BE2C (cell line): ENCODE measurements around the gene STK32A.

Experiments used
- DNase-seq: peaks from one replicate; pipeline ENCODE4 v3.0.0-alpha.2; 2020
- H3K27me3 ChIP-seq: fragments of 250-450 bp; sonication (Bioruptor Pico); 2 replicates; pipeline ENCODE4 v1.5.1; 2020; ENCODE audit warnings: mild to moderate bottlenecking
- H3K36me3 ChIP-seq: fragments of 250-450 bp; sonication (Bioruptor Pico); 2 replicates; pipeline ENCODE4 v1.5.1; 2020; ENCODE audit warnings: mild to moderate bottlenecking
- H3K4me1 ChIP-seq: fragments of 250-450 bp; sonication (Bioruptor Pico); 2 replicates; pipeline ENCODE4 v1.5.1; 2020
- H3K4me3 ChIP-seq: 2 replicates; pipeline ENCODE4 v1.5.1; 2011; ENCODE audit warnings: low read depth, low read length
- H3K9me3 ChIP-seq: fragments of 250-450 bp; sonication (Bioruptor Pico); 2 replicates; pipeline ENCODE4 v1.5.1; 2020
- TF ChIP-seq, protein P1 (sequence below): IDR thresholded peaks from 2 replicates; pipeline ENCODE4 v1.5.1; 2012; ENCODE audit warnings: mild to moderate bottlenecking, low read depth, low read length

Gene STK32A

DNA sequence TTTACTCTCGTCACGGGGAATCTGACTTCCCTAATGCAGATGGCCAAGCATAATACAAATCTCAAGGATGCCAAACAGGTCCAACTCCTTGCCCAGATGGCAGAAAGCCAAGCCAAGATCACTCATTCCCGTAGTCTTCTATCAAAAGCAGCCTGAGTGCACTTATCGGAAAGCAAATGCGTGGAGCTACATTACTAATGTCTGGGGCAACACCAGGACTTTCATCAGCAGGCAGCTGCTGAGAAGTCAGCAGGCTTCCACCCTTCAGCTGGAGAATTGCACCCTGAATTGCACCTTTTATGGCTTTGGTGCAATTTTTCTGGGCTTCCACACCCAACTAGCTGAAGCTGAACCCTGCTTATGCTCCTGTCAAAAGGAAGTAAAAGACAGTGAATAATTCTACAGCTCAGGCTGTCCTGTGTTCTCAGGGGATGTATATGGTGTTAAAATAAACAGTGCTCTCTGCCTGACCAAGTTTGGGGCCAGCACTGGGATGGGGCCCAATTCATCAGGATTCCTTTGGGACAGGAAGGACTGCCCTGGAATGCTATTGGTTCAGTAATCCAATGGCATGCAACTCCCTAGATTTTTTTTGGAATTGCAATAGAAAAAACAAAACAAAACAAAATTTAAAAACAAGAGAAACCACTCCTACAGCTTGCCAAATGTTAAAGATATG lies 182.4 kb downstream of the STK32A start:
- no peaks in the 10 kb centered on the region for H3K27me3 ChIP-seq
- TF ChIP-seq, protein P1, sequence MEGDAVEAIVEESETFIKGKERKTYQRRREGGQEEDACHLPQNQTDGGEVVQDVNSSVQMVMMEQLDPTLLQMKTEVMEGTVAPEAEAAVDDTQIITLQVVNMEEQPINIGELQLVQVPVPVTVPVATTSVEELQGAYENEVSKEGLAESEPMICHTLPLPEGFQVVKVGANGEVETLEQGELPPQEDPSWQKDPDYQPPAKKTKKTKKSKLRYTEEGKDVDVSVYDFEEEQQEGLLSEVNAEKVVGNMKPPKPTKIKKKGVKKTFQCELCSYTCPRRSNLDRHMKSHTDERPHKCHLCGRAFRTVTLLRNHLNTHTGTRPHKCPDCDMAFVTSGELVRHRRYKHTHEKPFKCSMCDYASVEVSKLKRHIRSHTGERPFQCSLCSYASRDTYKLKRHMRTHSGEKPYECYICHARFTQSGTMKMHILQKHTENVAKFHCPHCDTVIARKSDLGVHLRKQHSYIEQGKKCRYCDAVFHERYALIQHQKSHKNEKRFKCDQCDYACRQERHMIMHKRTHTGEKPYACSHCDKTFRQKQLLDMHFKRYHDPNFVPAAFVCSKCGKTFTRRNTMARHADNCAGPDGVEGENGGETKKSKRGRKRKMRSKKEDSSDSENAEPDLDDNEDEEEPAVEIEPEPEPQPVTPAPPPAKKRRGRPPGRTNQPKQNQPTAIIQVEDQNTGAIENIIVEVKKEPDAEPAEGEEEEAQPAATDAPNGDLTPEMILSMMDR: no peak
- H3K9me3 ChIP-seq: no peaks in the 10 kb centered on the region
- peaks cover 5% of the 10 kb centered on the region for H3K4me1 ChIP-seq
- peaks cover 52% of the 10 kb centered on the region for H3K36me3 ChIP-seq
- H3K4me3 ChIP-seq: no peak overlapping the region
- no peak for DNase-seq

DNA sequence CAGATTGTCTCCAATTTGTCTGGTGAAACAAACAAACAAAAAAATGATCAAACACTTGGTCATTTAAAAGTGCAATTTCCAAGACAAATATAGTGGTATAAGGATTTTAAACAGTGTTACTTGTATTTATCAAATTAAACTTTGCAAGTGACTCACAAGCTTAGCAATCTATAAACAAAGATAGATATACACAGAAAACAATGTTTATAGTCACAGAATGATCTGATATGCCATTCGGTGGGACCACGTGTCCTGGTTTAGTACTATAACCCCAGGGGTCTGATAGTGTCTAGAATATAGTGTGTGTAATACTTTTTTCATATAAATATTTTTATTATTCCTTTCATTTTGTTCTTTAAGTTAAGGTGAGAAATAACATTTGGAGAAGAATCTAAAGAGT lies 183.8 kb downstream of the STK32A start:
- peaks cover 55% of the 10 kb centered on the region for H3K36me3 ChIP-seq
- no peak for DNase-seq
- H3K9me3 ChIP-seq: no peaks in the 10 kb centered on the region
- TF ChIP-seq, protein P1: no peak
- H3K27me3 ChIP-seq: no peaks in the 10 kb centered on the region
- H3K4me3 ChIP-seq: no peak overlapping the region
- peaks cover 4% of the 10 kb centered on the region; the same call in 1 of the 2 replicates for H3K4me1 ChIP-seq

DNA sequence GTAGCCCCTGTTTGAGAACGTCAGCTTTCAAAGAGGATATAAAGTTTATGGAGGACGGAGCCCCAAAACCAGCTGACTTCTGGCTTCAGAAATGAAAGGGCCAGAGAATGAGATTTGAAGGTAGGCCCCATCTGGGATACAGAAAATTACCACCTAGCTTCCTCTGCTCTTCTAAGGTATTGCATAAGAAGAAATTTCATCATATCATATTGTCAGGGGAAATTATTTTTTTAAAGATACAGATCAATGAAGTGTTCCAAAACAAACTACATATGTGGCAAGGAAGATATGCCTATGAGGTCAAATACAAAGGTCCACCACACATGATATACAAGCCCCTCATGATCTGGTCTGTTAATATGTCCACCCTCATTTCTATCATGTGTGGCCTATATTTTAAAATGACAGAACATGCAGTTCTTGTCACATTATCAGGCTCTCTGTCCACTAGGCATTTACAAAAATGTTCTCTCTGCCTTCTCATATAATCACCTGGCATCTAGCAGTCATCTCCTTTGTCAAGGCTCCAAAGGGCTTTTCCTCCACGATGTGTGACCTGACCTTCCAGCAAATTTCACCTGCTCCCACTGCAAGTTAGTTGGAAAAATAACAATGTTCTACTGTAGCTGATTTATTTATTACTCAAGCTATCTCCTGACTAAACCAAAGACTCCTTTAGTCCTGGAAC lies 192.0 kb downstream of the STK32A start:
- peaks cover 36% of the 10 kb centered on the region for H3K4me1 ChIP-seq
- DNase-seq: no peak
- H3K9me3 ChIP-seq: no peaks in the 10 kb centered on the region
- TF ChIP-seq, protein P1: no peak
- no peaks in the 10 kb centered on the region for H3K27me3 ChIP-seq
- peaks cover 6% of the 10 kb centered on the region for H3K36me3 ChIP-seq
- H3K4me3 ChIP-seq: no peak overlapping the region

DNA sequence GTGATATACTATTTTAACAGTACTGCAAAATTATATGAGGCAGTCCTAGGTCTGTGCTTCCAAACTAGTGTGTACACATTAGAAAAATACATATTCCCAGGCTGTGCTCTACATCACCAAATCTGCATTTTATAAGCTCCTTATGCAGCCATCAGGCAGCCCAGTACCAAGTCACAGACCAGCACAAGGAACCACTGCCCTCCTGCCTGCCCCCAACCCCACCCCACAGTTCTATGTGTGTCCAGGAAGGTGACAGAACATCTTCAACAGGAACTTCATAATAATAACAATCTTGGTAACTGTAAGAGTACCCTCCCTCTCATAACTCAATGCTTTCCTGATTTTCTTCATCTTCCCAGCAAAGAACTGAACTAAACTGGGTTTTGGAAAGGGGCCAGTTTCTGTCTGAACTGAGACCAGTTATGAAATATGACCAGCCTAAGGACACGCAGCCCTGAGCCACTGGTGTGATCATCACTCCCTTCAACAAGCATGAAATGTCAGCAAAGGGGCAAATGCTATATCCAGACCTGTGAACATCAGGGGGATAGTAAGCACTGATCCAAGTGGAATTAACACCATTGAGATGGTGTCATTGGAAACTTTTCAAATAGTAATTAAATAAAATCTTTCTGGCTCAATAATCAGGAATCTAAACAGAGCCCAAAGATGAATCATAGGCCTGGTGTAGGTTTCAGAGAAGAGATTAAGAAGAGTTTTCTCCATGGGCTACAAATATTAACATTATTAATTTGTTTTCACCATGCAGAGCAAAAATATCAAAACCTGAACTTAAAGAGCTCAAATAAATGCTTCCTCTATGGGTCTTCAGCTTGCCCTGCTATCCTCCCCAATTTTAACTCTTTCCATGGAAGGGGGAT lies 192.9 kb downstream of the STK32A start:
- peaks cover 6% of the 10 kb centered on the region for H3K36me3 ChIP-seq
- TF ChIP-seq, protein P1: no peak
- peak; percentile 30 for DNase-seq

DNA sequence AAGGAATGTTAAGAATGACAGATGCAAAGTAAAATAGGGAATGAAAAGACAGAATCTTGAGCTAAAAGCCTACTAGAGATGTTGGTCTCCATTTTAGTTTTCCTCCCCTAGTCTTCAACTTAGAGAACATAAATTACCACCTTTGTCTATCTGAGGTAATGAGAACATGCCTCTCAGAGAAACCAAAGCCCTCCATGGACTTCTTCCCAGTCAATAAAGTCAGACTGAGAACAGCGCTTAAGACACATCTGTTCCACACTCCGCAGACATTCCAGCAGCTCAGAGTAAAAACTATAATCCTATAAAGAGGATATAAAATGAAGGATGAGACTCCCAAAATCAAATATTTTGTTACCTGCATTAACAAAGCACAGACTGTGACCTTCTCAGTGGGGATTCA lies 195.8 kb downstream of the STK32A start:
- no peak overlapping the region for H3K4me3 ChIP-seq
- no peaks in the 10 kb centered on the region for H3K9me3 ChIP-seq
- H3K27me3 ChIP-seq: no peaks in the 10 kb centered on the region
- H3K36me3 ChIP-seq: no peaks in the 10 kb centered on the region
- H3K4me1 ChIP-seq: peaks cover 54% of the 10 kb centered on the region
- DNase-seq: no peak
- TF ChIP-seq, protein P1: no peak

More for the DNA sequence above, 192.9 kb downstream of the STK32A start:
- H3K9me3 ChIP-seq: no peaks in the 10 kb centered on the region
- no peaks in the 10 kb centered on the region for H3K27me3 ChIP-seq
- no peak overlapping the region for H3K4me3 ChIP-seq
- H3K4me1 ChIP-seq: peaks cover 46% of the 10 kb centered on the region
